Measurements from ENCODE around the gene PRKCH. TPM values are rescaled to one million over a fixed set of nuclear protein-coding genes. Genes with fewer than 3 reads are reported as not detected.
A peak's percentile ranks its signal among the peaks of the same experiment; 100 is the strongest.

Gene PRKCH
- total RNA-seq, 3 donors from 2014 or later = 27.0 to 41.3 (median 34.0) TPM

DNA sequence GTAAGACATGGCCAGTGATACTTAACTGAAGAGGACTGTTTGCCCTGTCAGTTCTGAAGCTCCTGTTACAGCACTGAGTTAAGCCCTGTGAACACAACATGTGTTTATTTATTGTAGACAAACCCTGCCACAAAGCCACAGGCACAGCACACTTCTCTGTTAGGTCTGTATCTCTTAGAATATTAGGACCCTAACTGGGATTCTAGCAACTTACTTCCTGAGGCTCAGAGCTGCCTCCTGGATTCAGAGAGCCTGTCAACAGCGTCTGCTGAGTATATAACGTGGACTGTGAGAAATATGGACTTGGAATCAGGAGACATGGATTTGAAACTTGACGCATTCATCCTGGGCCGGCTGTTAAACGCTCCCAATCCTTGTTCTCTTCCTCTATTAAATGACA, 238.9 kb downstream of the PRKCH start:
- no peak overlapping the region for H3K4me3 ChIP-seq
- DNase-seq (ENCODE audit: low spot score in 2 of 2) = no peak
- intact Hi-C loops (cut with DNase I; ENCODE audit: low total_unique reads) = no loop called here
- no peaks in the 10 kb centered on the region for H3K27me3 ChIP-seq
- peaks cover 0 to 4% of the 10 kb centered on the region in 2 donors for H3K4me1 ChIP-seq
- TF ChIP-seq, protein P1, sequence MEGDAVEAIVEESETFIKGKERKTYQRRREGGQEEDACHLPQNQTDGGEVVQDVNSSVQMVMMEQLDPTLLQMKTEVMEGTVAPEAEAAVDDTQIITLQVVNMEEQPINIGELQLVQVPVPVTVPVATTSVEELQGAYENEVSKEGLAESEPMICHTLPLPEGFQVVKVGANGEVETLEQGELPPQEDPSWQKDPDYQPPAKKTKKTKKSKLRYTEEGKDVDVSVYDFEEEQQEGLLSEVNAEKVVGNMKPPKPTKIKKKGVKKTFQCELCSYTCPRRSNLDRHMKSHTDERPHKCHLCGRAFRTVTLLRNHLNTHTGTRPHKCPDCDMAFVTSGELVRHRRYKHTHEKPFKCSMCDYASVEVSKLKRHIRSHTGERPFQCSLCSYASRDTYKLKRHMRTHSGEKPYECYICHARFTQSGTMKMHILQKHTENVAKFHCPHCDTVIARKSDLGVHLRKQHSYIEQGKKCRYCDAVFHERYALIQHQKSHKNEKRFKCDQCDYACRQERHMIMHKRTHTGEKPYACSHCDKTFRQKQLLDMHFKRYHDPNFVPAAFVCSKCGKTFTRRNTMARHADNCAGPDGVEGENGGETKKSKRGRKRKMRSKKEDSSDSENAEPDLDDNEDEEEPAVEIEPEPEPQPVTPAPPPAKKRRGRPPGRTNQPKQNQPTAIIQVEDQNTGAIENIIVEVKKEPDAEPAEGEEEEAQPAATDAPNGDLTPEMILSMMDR (IDR thresholded peaks at IDR 0.05) = no peak
- TF ChIP-seq POLR2AphosphoS5 (IDR thresholded peaks at IDR 0.05) = no peak
- no peak for TF ChIP-seq POLR2A (IDR thresholded peaks at IDR 0.05)
- H3K36me3 ChIP-seq = no peaks in the 10 kb centered on the region
- no peaks in the 10 kb centered on the region for H3K9me3 ChIP-seq
- peak overlapping the region; percentile 40 to 91 for H3K27ac ChIP-seq

- TF ChIP-seq POLR2A (IDR thresholded peaks at IDR 0.05) (no peak), POLR2AphosphoS5 (IDR thresholded peaks at IDR 0.05) (no peak)
- TF ChIP-seq, protein P1 (IDR thresholded peaks at IDR 0.05) = no peak
- Histone ChIP-seq H3K4me3 (no peak overlapping the region), H3K36me3 (no peaks in the 10 kb centered on the region), H3K27me3 (no peaks in the 10 kb centered on the region), H3K9me3 (no peaks in the 10 kb centered on the region), H3K27ac (peak overlapping the region; percentile 80 to 91), H3K4me1 (peaks cover 0 to 4% of the 10 kb centered on the region in 2 donors)
- intact Hi-C loops (cut with DNase I; ENCODE audit: low total_unique reads) = no loop called here
- no peak for DNase-seq (ENCODE audit: low spot score in 2 of 2)
Measured at GRCh38 chr14:61561104-61561503, 239.7 kb downstream of the PRKCH start.

DNA sequence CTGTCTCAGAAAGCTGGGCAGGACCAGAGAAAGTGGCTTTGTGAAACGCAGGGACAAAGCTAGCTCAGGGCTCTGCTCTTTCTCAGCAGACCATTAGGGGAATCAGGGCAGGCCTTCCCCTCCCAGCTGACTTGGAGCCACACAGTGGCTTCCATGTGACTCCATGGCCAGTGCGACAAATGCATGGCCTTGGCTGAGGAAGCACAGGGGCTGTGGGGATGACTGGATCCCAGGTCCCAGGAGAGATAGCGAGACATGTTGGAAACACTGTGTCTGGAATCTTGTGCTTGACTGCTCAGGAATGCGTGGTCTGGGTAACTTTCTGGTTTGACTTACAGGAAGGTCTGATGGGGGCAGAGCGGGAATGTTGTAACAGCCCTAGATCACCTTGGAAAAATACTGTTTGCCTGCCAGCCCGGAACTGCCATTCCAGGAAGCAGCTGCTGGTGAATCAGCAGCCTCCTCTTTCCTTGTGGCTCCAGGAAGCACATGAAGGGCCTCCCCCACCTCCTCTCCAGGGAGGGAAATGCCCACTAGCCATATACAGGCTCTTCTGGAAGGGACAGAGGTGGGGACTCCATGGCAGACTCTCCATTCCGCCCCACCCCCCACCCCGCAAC, 240.4 kb downstream of the PRKCH start:
- peaks cover 0 to 4% of the 10 kb centered on the region in 2 donors for H3K4me1 ChIP-seq
- intact Hi-C loops (cut with DNase I; ENCODE audit: low total_unique reads) = no loop called here
- TF ChIP-seq POLR2AphosphoS5 (IDR thresholded peaks at IDR 0.05) = peak; percentile 57 to 91 (median 79)
- TF ChIP-seq, protein P1 (IDR thresholded peaks at IDR 0.05) = no peak

GRCh38 chr14:61562321-61563161, 241.2 kb downstream of the PRKCH start:
- peak overlapping the region; percentile 80 to 91 for H3K27ac ChIP-seq
- no peaks in the 10 kb centered on the region for H3K36me3 ChIP-seq
- H3K9me3 ChIP-seq = no peaks in the 10 kb centered on the region
- no peaks in the 10 kb centered on the region for H3K27me3 ChIP-seq
- TF ChIP-seq POLR2AphosphoS5 (IDR thresholded peaks at IDR 0.05) (no peak), POLR2A (IDR thresholded peaks at IDR 0.05) (no peak)
- TF ChIP-seq, protein P1 (IDR thresholded peaks at IDR 0.05) = no peak
- H3K4me3 ChIP-seq = no peak overlapping the region
- DNase-seq (ENCODE audit: low spot score in 2 of 2) = no peak
- H3K4me1 ChIP-seq = peaks cover 0 to 4% of the 10 kb centered on the region in 2 donors
- intact Hi-C loops (cut with DNase I; ENCODE audit: low total_unique reads) = no loop called here

More for the DNA sequence above, 240.4 kb downstream of the PRKCH start:
- H3K9me3 ChIP-seq = no peaks in the 10 kb centered on the region
- H3K27me3 ChIP-seq = no peaks in the 10 kb centered on the region
- no peak overlapping the region for H3K4me3 ChIP-seq
- H3K27ac ChIP-seq = peak overlapping the region; percentile 80 to 91
- no peaks in the 10 kb centered on the region for H3K36me3 ChIP-seq
- DNase-seq (ENCODE audit: low spot score in 2 of 2) = peak; percentile 74 to 79

GRCh38 chr14:61563162-61563511, 241.8 kb downstream of the PRKCH start:
- intact Hi-C loops (cut with DNase I; ENCODE audit: low total_unique reads) = no loop called here
- H3K4me3 ChIP-seq = no peak overlapping the region
- TF ChIP-seq POLR2AphosphoS5 (IDR thresholded peaks at IDR 0.05) (no peak), POLR2A (IDR thresholded peaks at IDR 0.05) (no peak)
- TF ChIP-seq, protein P1 (IDR thresholded peaks at IDR 0.05) = no peak
- H3K27ac ChIP-seq = peak overlapping the region; percentile 80 to 91
- H3K4me1 ChIP-seq = peaks cover 0 to 4% of the 10 kb centered on the region in 2 donors
- no peak for DNase-seq (ENCODE audit: low spot score in 2 of 2)
- H3K36me3 ChIP-seq = no peaks in the 10 kb centered on the region
- H3K27me3 ChIP-seq = no peaks in the 10 kb centered on the region
- H3K9me3 ChIP-seq = no peaks in the 10 kb centered on the region

All from breast epithelium (tissue), 4 donors.